ENCODE measurements around the gene SLC35F3.

- TF ChIP-seq MBD1 (CRISPR knock-in tag; IDR thresholded peaks at IDR 0.05) (no peak), CBX3 (IDR thresholded peaks at IDR 0.05; ENCODE audit: borderline replicate concordance in 1 of 2, low read length in 2 of 2) (no peak), MYNN (IDR thresholded peaks at IDR 0.05) (no peak), MYNN (CRISPR knock-in tag; IDR thresholded peaks at IDR 0.05) (no peak), TBP (optimal IDR thresholded peaks at IDR 0.05; ENCODE audit: low read depth, low read length) (no peak), U2AF2 (optimal IDR thresholded peaks at IDR 0.05; ENCODE audit: low read depth, low read length) (no peak), CTCF (IDR thresholded peaks at IDR 0.05 in 2 of 3, conservative IDR thresholded peaks at IDR 0.05 in 1 of 3; ENCODE audit: insufficient read depth in 2 of 3, low read depth in 1 of 3, low read length in 3 of 3) (no peak), STAG1 (CRISPR knock-in tag; IDR thresholded peaks at IDR 0.05; ENCODE audit: borderline replicate concordance) (no peak), ZBTB8A (IDR thresholded peaks at IDR 0.05; ENCODE audit: partially characterized antibody) (no peak), TBL1XR1 (IDR thresholded peaks at IDR 0.05; ENCODE audit: low read length in 2 of 2) (no peak)
These were observed 89.6 kb downstream of the SLC35F3 start for GRCh38 chr1:233994112-233994511.

Measured in K562 (cell line).